GM12865 (cell line): Measurements from ENCODE around the gene CD34.
A peak's percentile ranks its signal among the peaks of the same experiment; 100 is the strongest.

ENCODE experiments used
- DNase-seq: peaks from one replicate; pipeline ENCODE4 v3.0.0; 2010; ENCODE audit warnings: low read depth
- H3K4me3 ChIP-seq: 2 replicates; pipeline ENCODE4 v1.5.1; 2011; ENCODE audit warnings: mild to moderate bottlenecking, low read depth, low read length, control low read depth
- TF ChIP-seq, protein P1 (sequence below): IDR thresholded peaks from 2 replicates; pipeline ENCODE4 v1.5.1; 2011; ENCODE audit warnings: low read length, control low read depth, low read depth, inconsistent platforms; ENCODE audit not compliant: insufficient read depth; ENCODE audit errors: missing control alignments

The CD34 gene

GRCh38 chr1:207835958-207836357 is 75.0 kb downstream of the CD34 start:
- TF ChIP-seq, protein P1, sequence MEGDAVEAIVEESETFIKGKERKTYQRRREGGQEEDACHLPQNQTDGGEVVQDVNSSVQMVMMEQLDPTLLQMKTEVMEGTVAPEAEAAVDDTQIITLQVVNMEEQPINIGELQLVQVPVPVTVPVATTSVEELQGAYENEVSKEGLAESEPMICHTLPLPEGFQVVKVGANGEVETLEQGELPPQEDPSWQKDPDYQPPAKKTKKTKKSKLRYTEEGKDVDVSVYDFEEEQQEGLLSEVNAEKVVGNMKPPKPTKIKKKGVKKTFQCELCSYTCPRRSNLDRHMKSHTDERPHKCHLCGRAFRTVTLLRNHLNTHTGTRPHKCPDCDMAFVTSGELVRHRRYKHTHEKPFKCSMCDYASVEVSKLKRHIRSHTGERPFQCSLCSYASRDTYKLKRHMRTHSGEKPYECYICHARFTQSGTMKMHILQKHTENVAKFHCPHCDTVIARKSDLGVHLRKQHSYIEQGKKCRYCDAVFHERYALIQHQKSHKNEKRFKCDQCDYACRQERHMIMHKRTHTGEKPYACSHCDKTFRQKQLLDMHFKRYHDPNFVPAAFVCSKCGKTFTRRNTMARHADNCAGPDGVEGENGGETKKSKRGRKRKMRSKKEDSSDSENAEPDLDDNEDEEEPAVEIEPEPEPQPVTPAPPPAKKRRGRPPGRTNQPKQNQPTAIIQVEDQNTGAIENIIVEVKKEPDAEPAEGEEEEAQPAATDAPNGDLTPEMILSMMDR, result no peak
- DNase-seq, result no peak
- H3K4me3 ChIP-seq, result no peak overlapping the region

DNA sequence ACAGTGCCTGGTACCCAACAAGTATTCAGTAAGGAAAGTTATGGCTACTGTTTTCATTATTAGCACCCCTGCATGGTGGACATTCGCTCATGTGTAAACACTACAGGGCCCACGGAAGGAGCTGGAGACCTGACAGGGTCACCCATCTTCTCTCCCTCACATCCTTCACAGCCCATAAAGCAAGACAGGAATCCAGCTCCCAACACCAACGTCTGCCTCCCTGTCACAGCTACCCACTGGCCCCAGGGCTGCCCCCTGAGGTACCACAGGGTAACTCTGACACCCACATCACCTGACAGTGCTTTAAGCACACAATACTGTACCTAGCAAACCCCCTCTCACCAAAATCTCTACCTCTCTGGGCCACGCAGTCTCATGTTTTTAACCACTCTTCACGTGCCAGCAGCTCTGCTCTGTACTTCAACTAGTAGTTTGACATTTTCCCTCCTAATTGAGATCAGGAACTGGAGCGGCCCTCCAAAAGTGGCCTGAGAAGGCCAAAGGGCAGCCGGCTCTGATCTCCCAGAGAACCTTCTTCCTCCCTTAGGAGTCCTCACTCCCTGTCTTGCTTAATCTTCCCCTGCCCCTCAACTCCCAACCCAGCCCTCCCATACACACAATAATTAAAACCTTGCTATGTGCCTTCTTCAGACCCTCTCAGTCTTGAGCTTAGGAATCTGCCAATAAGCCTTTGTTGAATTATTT is 76.8 kb downstream of the CD34 start:
- H3K4me3 ChIP-seq, result no peak overlapping the region
- TF ChIP-seq, protein P1, result no peak
- no peak for DNase-seq

GRCh38 chr1:207833381-207833780 is 77.5 kb downstream of the CD34 start:
- TF ChIP-seq, protein P1, result no peak
- H3K4me3 ChIP-seq, result no peak overlapping the region
- no peak for DNase-seq

DNA sequence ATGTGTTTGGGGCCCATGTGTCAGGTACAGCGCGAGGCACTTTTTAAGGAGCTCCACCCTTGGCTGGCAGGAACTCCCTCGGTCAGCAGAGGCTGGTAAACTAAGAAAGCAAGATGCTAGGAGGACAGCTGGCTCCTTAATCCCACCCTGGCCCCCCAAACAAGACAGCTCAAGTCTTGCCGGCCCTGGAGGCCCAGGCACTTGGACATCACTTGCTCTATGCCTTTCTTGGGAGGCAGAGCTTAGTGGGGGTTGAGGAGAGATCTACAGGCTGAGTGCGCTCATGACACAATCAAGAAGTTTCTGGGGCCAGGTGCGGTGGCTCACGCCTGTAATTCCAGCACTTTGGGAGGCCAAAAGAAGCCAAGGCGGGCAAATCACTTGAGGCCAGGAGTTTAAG is 78.1 kb downstream of the CD34 start:
- TF ChIP-seq, protein P1, result no peak
- DNase-seq, result no peak
- no peak overlapping the region for H3K4me3 ChIP-seq

- peak; percentile 92 for DNase-seq
- H3K4me3 ChIP-seq, result peak overlapping the region; percentile 21; the same call in 1 of the 2 replicates
- TF ChIP-seq, protein P1, result no peak
Observed at GRCh38 chr1:207831517-207832327, 79.2 kb downstream of the CD34 start.
